ENCODE results near the gene KCNMA1. TPM values are rescaled to one million over a fixed set of nuclear protein-coding genes. Genes with fewer than 3 reads are reported as not detected.

Gene KCNMA1
- total RNA-seq, 1 experiment from 2014 or later = 0.45 TPM

- DNase-seq = no peak
- no TSS peak for BruUV-seq (replicated peaks)
- TF ChIP-seq, protein P1, sequence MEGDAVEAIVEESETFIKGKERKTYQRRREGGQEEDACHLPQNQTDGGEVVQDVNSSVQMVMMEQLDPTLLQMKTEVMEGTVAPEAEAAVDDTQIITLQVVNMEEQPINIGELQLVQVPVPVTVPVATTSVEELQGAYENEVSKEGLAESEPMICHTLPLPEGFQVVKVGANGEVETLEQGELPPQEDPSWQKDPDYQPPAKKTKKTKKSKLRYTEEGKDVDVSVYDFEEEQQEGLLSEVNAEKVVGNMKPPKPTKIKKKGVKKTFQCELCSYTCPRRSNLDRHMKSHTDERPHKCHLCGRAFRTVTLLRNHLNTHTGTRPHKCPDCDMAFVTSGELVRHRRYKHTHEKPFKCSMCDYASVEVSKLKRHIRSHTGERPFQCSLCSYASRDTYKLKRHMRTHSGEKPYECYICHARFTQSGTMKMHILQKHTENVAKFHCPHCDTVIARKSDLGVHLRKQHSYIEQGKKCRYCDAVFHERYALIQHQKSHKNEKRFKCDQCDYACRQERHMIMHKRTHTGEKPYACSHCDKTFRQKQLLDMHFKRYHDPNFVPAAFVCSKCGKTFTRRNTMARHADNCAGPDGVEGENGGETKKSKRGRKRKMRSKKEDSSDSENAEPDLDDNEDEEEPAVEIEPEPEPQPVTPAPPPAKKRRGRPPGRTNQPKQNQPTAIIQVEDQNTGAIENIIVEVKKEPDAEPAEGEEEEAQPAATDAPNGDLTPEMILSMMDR (IDR thresholded peaks at IDR 0.05; ENCODE audit: unreplicated experiment) = no peak
- no peaks in the 10 kb centered on the region for H3K4me1 Mint-ChIP-seq (ENCODE audit: low read depth, unreplicated experiment)
- no peaks in the 10 kb centered on the region for H3K9me3 Mint-ChIP-seq (ENCODE audit: low read depth, unreplicated experiment)
- H3K27me3 Mint-ChIP-seq (ENCODE audit: unreplicated experiment) = peaks cover 72% of the 10 kb centered on the region
- no peaks in the 10 kb centered on the region for H3K36me3 Mint-ChIP-seq (ENCODE audit: insufficient read depth, unreplicated experiment)
- CTCF ChIA-PET = no interaction called here
- H3K4me3 Mint-ChIP-seq (ENCODE audit: low read depth, unreplicated experiment) = no peak overlapping the region
- no peak overlapping the region for H3K27ac Mint-ChIP-seq (ENCODE audit: unreplicated experiment)
- intact Hi-C loops (cut with micrococcal nuclease; ENCODE audit: unreplicated experiment) = no loop called here
These were observed 610.5 kb downstream of the KCNMA1 start for GRCh38 chr10:77027141-77027540.

DNA sequence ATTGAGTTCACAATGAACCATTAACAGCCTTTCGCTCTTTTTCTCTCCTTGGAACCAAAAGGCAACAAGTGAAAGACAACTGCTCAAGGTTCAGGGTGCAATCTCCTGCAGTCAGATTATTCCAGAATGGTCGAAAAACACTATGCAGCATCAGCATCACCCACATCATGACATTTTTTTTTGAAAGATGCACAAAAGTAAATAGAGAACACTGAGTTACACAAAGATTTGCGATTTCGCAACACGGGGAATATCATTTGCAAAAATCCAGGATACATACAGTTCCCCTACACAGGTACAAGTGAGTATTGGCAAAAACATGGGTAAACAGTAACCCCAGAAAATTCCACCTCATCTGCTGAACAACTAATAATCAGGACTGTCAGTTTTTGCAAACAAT lies 611.5 kb downstream of the KCNMA1 start:
- Mint-ChIP-seq H3K27me3 (ENCODE audit: unreplicated experiment) (peaks cover 63% of the 10 kb centered on the region), H3K9me3 (ENCODE audit: low read depth, unreplicated experiment) (no peaks in the 10 kb centered on the region), H3K27ac (ENCODE audit: unreplicated experiment) (no peak overlapping the region), H3K36me3 (ENCODE audit: insufficient read depth, unreplicated experiment) (no peaks in the 10 kb centered on the region), H3K4me1 (ENCODE audit: low read depth, unreplicated experiment) (no peaks in the 10 kb centered on the region), H3K4me3 (ENCODE audit: low read depth, unreplicated experiment) (no peak overlapping the region)
- no peak for DNase-seq
- intact Hi-C loops (cut with micrococcal nuclease; ENCODE audit: unreplicated experiment) = no loop called here
- no TSS peak for BruUV-seq (replicated peaks)
- TF ChIP-seq, protein P1 (IDR thresholded peaks at IDR 0.05; ENCODE audit: unreplicated experiment) = no peak
- CTCF ChIA-PET = no interaction called here

GRCh38 chr10:77024461-77024860 lies 613.1 kb downstream of the KCNMA1 start:
- Mint-ChIP-seq H3K4me3 (ENCODE audit: low read depth, unreplicated experiment) (no peak overlapping the region), H3K4me1 (ENCODE audit: low read depth, unreplicated experiment) (no peaks in the 10 kb centered on the region), H3K9me3 (ENCODE audit: low read depth, unreplicated experiment) (no peaks in the 10 kb centered on the region), H3K27me3 (ENCODE audit: unreplicated experiment) (peaks cover 50% of the 10 kb centered on the region), H3K36me3 (ENCODE audit: insufficient read depth, unreplicated experiment) (no peaks in the 10 kb centered on the region), H3K27ac (ENCODE audit: unreplicated experiment) (no peak overlapping the region)
- CTCF ChIA-PET = no interaction called here
- no peak for DNase-seq
- TF ChIP-seq, protein P1 (IDR thresholded peaks at IDR 0.05; ENCODE audit: unreplicated experiment) = no peak
- BruUV-seq (replicated peaks) = no TSS peak
- intact Hi-C loops (cut with micrococcal nuclease; ENCODE audit: unreplicated experiment) = no loop called here

- intact Hi-C loops (cut with micrococcal nuclease; ENCODE audit: unreplicated experiment) = no loop called here
- H3K27ac Mint-ChIP-seq (ENCODE audit: unreplicated experiment) = no peak overlapping the region
- H3K36me3 Mint-ChIP-seq (ENCODE audit: insufficient read depth, unreplicated experiment) = no peaks in the 10 kb centered on the region
- no peaks in the 10 kb centered on the region for H3K4me1 Mint-ChIP-seq (ENCODE audit: low read depth, unreplicated experiment)
- peaks cover 39% of the 10 kb centered on the region for H3K27me3 Mint-ChIP-seq (ENCODE audit: unreplicated experiment)
- H3K4me3 Mint-ChIP-seq (ENCODE audit: low read depth, unreplicated experiment) = no peak overlapping the region
- H3K9me3 Mint-ChIP-seq (ENCODE audit: low read depth, unreplicated experiment) = no peaks in the 10 kb centered on the region
- BruUV-seq (replicated peaks) = no TSS peak
- CTCF ChIA-PET = no interaction called here
- DNase-seq = no peak
- TF ChIP-seq, protein P1 (IDR thresholded peaks at IDR 0.05; ENCODE audit: unreplicated experiment) = no peak
These were observed 614.2 kb downstream of the KCNMA1 start for GRCh38 chr10:77023396-77023795.
